GM04503 (cell line): ENCODE data around the gene FSTL3.
"Not testable (repeated sequence)": the region's sequence is repeated elsewhere in the genome, so short reads cannot be mapped to it uniquely, and the experiment has no call there.

ENCODE experiments used
- DNase-seq: peaks from one replicate; pipeline ENCODE4 v3.0.0-alpha.2; 2012; ENCODE audit warnings: low read depth

Gene FSTL3

DNA sequence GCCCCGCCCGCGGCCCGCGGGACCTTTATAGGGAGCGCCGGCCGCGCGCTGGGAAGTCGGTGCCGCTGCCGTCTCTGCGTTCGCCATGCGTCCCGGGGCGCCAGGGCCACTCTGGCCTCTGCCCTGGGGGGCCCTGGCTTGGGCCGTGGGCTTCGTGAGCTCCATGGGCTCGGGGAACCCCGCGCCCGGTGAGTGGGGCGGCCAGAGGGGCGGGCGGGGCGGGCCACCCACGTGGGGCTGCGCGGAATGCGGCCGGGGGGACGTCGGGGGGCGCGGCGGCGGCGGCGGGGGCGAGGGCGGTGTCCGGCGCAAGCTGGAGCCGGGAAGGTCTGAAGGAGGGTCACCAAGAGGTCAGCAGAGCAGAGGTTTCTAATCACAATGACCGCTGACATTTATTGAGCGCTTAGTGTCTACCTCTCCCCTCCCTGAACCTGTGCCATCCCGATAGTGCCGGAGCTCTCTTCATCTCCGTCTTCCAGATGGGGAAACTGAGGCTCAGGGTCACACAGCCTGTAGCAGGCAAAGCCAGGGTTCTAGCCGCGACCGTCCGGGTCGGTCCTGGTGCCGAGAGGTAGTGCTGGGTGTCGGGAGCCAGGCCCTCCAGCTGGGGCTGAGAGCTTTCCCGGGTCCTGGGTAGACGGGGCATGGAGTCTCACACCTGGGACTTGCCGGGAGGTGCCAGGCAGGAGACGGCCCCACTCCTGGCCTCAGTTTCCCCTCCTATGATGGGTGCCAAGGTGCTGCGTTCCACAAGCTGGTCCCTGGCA is at the start of gene FSTL3:
Gene FSTL3 (plus strand): TSS at position 54 of the 767 bp plus-strand sequence. CDS start 32 bp downstream, at position 86.
- no peak for DNase-seq

DNA sequence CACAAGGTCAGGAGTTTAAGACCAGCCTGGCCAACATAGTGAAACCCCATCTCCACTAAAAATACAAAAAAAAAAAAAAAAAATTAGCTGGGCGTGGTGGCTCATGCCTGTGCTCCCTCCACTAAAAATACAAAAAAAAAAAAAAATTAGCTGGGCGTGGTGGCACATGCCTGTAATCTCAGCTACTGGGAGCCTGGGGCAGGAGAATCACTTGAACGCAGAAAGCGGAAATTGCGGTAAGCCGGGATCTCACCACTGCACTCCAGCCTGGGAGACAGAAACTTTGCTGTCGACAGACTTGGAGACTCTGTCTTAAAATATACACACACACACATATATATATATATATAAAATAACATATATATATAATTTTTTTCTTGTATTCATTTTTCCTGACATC is 49.6 kb upstream of the FSTL3 start:
- DNase-seq: not testable (repeated sequence)

GRCh38 chr19:628168-628567 is 48.0 kb upstream of the FSTL3 start:
- no peak for DNase-seq

DNA sequence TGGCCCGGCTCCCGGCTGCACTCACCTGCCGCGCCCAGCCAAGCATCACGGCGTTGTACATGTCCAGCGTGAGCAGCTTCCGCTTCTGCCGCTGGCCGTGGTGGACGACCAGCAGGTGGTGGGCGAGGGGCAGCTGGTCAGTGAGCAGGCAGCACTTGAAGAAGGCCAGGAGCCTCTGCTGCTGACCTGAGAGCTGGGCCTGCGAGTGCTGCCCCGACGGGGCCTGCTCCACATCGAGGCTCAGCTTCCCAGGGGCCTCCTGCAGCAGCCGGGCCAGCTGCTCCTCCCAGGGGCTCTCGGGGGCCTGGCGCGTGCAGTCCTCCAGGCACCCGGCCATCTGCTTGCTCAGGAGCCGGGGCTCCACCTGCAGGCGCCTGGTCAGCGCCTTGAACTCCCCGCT is 46.7 kb upstream of the FSTL3 start:
- not testable (repeated sequence) for DNase-seq

DNA sequence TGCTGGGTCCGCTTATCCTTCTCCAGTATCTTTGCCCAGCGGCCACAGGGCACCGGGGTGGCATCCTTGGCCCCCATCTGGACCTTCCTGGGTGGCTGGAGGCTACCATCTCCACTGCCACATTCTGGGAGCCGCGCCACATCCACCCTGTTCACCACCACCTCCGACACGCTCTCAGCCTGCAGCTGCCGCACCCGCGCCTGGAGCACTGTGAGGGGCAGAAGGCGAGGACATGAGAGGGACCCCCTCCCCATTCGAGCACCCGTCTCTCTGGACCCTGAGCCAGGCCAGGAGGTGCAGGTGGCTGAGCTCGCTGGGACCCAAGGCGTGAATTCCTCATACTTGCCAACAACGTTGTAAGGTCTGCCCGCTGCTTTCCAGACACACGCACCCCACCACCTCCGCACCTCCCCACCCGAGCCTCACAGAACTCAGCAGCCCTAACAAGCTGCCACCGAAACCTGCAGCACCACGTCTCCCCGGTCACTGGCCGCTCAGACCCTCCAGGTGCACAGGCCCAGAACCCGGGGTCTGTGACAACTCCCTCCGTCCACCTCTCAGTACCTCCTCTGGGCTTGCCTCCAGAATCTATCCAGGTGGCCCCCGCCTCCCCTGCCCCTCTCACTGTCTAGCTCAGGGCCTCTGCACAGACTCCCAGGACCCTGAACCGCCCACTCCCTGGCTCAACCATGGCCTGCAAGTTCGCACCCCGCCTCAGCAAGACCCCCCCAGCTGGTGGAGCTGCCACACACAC is 46.1 kb upstream of the FSTL3 start:
- no peak for DNase-seq

- no peak for DNase-seq
Observed at GRCh38 chr19:632579-633067, 43.6 kb upstream of the FSTL3 start.

GRCh38 chr19:633068-633785 is 43.0 kb upstream of the FSTL3 start, which contains the start of gene POLRMT:
Gene POLRMT, minus strand, starts transcription at chr19:633537. Its CDS starts 25 bp downstream, at chr19:633512.
- peak; percentile 87 for DNase-seq

DNA sequence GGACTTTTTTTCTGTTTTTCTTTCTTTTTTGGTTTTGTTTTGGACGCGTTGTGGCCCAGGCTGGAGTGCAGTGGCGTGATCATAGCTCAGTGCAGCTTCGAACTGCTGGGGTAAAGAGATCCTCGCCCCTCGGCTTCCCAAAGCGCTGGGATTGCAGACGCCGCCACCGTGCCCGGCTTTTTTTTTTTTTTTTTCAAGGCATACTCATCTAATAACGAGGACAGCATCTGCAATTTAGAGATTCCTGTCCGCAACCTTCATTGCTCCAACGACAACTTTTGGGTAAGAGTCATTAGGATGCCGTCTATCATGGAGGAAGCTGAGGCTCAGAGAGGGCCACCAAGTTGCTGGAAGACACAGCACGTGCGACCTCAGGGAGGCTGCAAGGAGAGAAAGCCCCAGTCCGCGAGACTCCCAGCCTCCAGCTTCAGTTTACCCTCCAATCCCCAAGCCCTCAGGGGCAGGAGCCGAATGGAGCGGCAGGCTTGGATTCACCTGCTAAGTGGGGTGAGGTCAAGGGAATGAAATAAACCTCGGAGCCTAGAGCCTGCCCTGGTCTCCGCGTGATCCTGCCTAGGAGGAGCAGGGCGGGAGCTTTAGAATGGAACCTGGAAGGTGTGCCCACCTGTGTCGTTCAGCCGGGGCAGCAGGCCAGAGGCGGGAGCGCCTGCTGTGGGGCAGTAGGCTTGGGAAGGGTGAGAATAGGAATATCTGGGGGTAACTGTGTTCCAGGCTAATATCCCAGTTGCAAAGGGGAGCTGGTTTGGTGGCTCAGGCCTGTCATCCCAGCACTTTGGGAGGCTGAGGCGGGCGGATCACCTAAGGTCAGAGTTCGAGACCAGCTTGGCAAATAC is 42.2 kb upstream of the FSTL3 start:
- DNase-seq: no peak

DNA sequence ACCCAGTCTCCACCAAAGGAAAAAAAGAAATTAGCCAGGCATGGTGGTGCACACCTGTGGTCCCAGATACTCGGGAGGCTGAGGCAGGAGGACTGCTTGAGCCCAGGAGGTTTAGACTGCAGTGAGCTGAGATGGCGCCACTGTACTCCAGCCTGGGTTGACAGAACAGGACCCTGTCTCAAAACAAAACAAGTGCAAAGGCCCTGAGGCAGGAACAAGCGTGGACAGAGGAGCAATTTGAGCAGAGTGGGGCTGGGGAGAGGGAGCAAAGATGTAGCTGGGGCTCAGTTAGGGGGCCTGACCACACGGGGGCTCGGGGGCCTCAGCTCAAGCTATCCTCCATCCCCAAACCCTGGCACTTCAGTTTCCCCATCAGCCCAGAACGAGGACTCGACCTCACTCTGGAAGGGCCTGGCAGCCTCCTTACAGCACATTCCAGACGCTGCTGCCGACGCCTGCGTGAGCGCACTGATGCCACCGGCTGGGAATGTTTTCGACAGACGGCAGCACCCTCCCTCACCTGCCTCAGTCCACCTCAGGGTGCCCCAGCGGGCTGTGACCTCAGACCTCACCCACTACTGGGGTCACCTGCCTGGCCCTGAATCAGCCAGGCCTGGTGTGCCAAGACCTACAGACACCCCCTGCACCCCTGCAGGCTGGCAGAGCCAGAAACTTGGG is 41.1 kb upstream of the FSTL3 start:
- no peak for DNase-seq

GRCh38 chr19:638906-639252 is 37.3 kb upstream of the FSTL3 start:
- no peak for DNase-seq

- DNase-seq: peak; percentile 28
Observed at GRCh38 chr19:639253-640160, 36.7 kb upstream of the FSTL3 start, which contains the start of gene FGF22. Gene FGF22, plus strand, starts transcription at chr19:639879. Its CDS starts 47 bp downstream, at chr19:639926.

DNA sequence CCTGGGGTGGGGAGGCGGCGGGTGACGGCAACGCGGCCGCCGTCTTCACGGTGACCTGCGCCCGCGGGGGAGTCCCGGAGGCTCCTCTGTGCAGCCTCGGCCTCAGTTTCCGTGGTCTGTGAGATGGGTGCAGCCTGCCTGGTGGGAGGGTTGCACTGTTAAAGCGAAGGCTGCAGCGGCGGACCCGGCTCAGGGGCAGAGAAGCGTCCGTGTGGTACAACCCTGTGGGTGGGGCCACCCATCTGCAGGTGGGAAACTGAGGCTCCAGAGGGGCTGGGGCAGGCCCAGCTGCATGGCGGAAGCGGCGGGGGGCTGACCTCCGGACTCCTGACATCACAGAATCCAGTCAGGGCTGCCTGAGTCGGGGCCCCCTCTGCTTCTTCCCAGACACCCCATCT is 36.0 kb upstream of the FSTL3 start:
- no peak for DNase-seq

- DNase-seq: no peak
Observed at GRCh38 chr19:640606-641189, 35.5 kb upstream of the FSTL3 start.

- DNase-seq: no peak
Observed at GRCh38 chr19:641702-642101, 34.5 kb upstream of the FSTL3 start.

DNA sequence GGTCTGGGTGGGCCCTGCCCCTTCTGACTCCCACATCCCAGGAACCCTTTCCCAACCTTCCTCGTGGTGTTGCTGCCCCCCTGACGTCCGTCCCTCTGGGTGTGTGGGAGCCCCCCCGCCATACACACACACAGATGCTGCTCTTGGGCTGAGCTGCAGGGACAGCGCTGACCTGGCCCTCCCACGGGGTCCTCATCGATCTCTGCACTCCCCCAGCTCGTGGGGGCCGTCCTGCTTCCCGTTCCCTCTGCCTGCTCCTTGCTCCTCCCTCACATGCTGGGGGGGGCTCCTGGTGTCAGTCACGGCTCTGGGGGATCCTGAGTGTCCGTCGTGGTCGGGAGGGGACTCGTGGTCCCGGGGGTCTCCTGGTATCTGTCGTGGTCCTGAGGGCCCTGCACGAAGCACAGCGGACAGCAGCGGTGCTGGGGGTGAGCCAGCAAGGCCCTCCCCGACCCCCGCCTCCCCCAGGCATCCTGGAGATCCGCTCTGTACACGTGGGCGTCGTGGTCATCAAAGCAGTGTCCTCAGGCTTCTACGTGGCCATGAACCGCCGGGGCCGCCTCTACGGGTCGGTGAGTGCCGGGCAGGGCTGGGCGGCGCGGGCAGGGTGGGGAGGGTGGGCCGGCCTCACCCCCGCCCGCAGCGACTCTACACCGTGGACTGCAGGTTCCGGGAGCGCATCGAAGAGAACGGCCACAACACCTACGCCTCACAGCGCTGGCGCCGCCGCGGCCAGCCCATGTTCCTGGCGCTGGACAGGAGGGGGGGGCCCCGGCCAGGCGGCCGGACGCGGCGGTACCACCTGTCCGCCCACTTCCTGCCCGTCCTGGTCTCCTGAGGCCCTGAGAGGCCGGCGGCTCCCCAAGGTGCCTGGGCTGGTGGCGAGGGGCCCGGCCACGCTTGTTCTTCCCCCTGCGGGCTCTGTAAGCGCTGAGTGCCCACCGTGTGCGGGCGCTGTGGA is 33.1 kb upstream of the FSTL3 start:
- no peak for DNase-seq

- no peak for DNase-seq
Observed at GRCh38 chr19:643736-644135, 32.5 kb upstream of the FSTL3 start.

GRCh38 chr19:644363-644762 is 31.8 kb upstream of the FSTL3 start:
- no peak for DNase-seq

DNA sequence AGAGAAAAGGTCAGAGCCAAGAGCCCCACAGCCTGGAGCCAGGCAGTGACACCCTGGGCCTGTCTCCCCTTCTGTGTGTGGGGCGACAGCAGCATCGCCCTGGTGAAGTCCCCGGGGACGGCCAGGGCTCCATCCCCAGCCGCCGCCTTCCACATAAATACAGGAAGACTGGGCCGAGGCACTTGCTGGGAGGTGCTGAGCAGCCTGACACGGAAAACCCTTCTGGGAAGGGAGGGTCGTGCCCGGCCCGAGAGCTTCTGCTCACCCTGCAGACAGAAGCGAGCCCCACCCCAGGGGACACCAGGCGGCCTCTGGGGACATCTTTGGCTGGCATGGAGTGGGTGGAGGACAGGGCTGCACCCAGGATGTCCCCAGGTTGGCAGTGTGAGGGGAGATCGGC is 31.4 kb upstream of the FSTL3 start:
- DNase-seq: no peak
